Glomerular visceral epithelial cell (primary cell): ENCODE results near the gene USP48.

Experiments
- DNase-seq: peaks from one replicate; pipeline ENCODE4 v3.0.0-alpha.2; 2016; ENCODE audit errors: extremely low spot score

USP48 gene

GRCh38 chr1:21654209-21654608 lies 128.7 kb downstream of the USP48 start:
- DNase-seq, result no peak

- no peak for DNase-seq
Observed at GRCh38 chr1:21653744-21654100, 129.2 kb downstream of the USP48 start.

- DNase-seq, result no peak
Observed at GRCh38 chr1:21652937-21653743, 129.8 kb downstream of the USP48 start.

- DNase-seq, result no peak
Observed at GRCh38 chr1:21652101-21652936, 130.6 kb downstream of the USP48 start.

GRCh38 chr1:21651214-21652042 lies 131.5 kb downstream of the USP48 start:
- DNase-seq, result peak; percentile 45

GRCh38 chr1:21650400-21650799 lies 132.5 kb downstream of the USP48 start:
- DNase-seq, result no peak

GRCh38 chr1:21649315-21649714 lies 133.6 kb downstream of the USP48 start:
- no peak for DNase-seq

GRCh38 chr1:21648791-21649190 lies 134.2 kb downstream of the USP48 start:
- no peak for DNase-seq

GRCh38 chr1:21648352-21648730 lies 134.6 kb downstream of the USP48 start:
- DNase-seq, result no peak

GRCh38 chr1:21647431-21648351 lies 135.3 kb downstream of the USP48 start:
- DNase-seq, result peak; percentile 47

GRCh38 chr1:21645550-21645949 lies 137.4 kb downstream of the USP48 start:
- DNase-seq, result no peak

GRCh38 chr1:21644906-21645305 lies 138.0 kb downstream of the USP48 start:
- DNase-seq, result no peak

- DNase-seq, result no peak
Observed at GRCh38 chr1:21644348-21644747, 138.6 kb downstream of the USP48 start.

- DNase-seq, result no peak
Observed at GRCh38 chr1:21643624-21644023, 139.3 kb downstream of the USP48 start.

- no peak for DNase-seq
Observed at GRCh38 chr1:21641967-21642739, 140.8 kb downstream of the USP48 start.

GRCh38 chr1:21641537-21641936 lies 141.4 kb downstream of the USP48 start:
- no peak for DNase-seq

- DNase-seq, result no peak
Observed at GRCh38 chr1:21641076-21641475, 141.9 kb downstream of the USP48 start.

GRCh38 chr1:21640653-21641052 lies 142.3 kb downstream of the USP48 start:
- no peak for DNase-seq

- no peak for DNase-seq
Observed at GRCh38 chr1:21639594-21640041, 143.3 kb downstream of the USP48 start.
